Measurements from ENCODE around the gene TMEM33.

TMEM33 gene

GRCh38 chr4:41940834-41941233 is 5.6 kb downstream of the TMEM33 start:
- no peak for DNase-seq

GRCh38 chr4:41943506-41943905 is 8.3 kb downstream of the TMEM33 start:
- no peak for DNase-seq

- no peak for DNase-seq
These were observed 8.9 kb downstream of the TMEM33 start for GRCh38 chr4:41944089-41944488.

GRCh38 chr4:41949531-41949930 is 14.3 kb downstream of the TMEM33 start:
- no peak for DNase-seq

- DNase-seq = peak; percentile 0
These were observed 22.4 kb downstream of the TMEM33 start for GRCh38 chr4:41957634-41958033.

- no peak for DNase-seq
These were observed 27.9 kb downstream of the TMEM33 start for GRCh38 chr4:41963105-41963504.

- no peak for DNase-seq
These were observed 29.2 kb downstream of the TMEM33 start for GRCh38 chr4:41964401-41964800.

- DNase-seq = no peak
These were observed 32.2 kb downstream of the TMEM33 start for GRCh38 chr4:41967392-41967791.

- no peak for DNase-seq
These were observed 34.4 kb downstream of the TMEM33 start for GRCh38 chr4:41969671-41970070.

- no peak for DNase-seq
These were observed 40.1 kb downstream of the TMEM33 start for GRCh38 chr4:41975341-41975740.

- no peak for DNase-seq
These were observed 41.7 kb downstream of the TMEM33 start for GRCh38 chr4:41976775-41977516.

- no peak for DNase-seq
These were observed 42.5 kb downstream of the TMEM33 start for GRCh38 chr4:41977709-41978108.

- DNase-seq = no peak
These were observed 46.2 kb downstream of the TMEM33 start, which contains the start of gene DCAF4L1 for GRCh38 chr4:41981456-41981855. Gene DCAF4L1 (plus strand): TSS chr4:41981756. CDS start chr4:41981793, 37 bp downstream.

- DNase-seq = no peak
These were observed 47.5 kb downstream of the TMEM33 start for GRCh38 chr4:41982716-41983115.

GRCh38 chr4:41985151-41985550 is 49.9 kb downstream of the TMEM33 start:
- DNase-seq = no peak

GRCh38 chr4:41989994-41990364 is 54.8 kb downstream of the TMEM33 start:
- no peak for DNase-seq

GRCh38 chr4:41990365-41991111 is 55.3 kb downstream of the TMEM33 start, which contains the start of gene SLC30A9:
Gene SLC30A9 (plus strand): TSS chr4:41990530. CDS start chr4:41990652, 122 bp downstream.
- peak; percentile 95 for DNase-seq

GRCh38 chr4:41991916-41992767 is 56.9 kb downstream of the TMEM33 start:
- no peak for DNase-seq

- DNase-seq = no peak
These were observed 58.0 kb downstream of the TMEM33 start for GRCh38 chr4:41992967-41993857.

GRCh38 chr4:41994461-41994985 is 59.3 kb downstream of the TMEM33 start:
- no peak for DNase-seq

GRCh38 chr4:41998019-41998418 is 62.8 kb downstream of the TMEM33 start:
- DNase-seq = no peak

GRCh38 chr4:41999321-41999720 is 64.1 kb downstream of the TMEM33 start:
- no peak for DNase-seq
